A549 (cell line): ENCODE results near the gene KRTAP4-11.

Experiments
- CBX2 ChIP-seq: fragments of 200-600 bp; sonication (generic); IDR thresholded peaks from 2 replicates; pipeline ENCODE4 v1.6.1; 2016; ENCODE audit warnings: low read depth, mild to moderate bottlenecking, borderline replicate concordance
- RCOR1 ChIP-seq: fragments of 150-350 bp; IDR thresholded peaks from 2 replicates; pipeline ENCODE4 v1.6.1; 2014; ENCODE audit warnings: antibody characterized with exemption, low read length, low read depth
- RNF2 ChIP-seq: fragments of 200-600 bp; sonication (generic); IDR thresholded peaks from 2 replicates; pipeline ENCODE4 v1.6.1; 2016; ENCODE audit warnings: low read depth, mild to moderate bottlenecking, antibody characterized with exemption, moderate library complexity, borderline replicate concordance
- TF ChIP-seq, protein P1 (sequence below): fragments of >200 bp; sonication (Bioruptor Twin); formaldehyde crosslinking; IDR thresholded peaks from 3 replicates; pipeline ENCODE4 v1.5.1; 2016

DNA sequence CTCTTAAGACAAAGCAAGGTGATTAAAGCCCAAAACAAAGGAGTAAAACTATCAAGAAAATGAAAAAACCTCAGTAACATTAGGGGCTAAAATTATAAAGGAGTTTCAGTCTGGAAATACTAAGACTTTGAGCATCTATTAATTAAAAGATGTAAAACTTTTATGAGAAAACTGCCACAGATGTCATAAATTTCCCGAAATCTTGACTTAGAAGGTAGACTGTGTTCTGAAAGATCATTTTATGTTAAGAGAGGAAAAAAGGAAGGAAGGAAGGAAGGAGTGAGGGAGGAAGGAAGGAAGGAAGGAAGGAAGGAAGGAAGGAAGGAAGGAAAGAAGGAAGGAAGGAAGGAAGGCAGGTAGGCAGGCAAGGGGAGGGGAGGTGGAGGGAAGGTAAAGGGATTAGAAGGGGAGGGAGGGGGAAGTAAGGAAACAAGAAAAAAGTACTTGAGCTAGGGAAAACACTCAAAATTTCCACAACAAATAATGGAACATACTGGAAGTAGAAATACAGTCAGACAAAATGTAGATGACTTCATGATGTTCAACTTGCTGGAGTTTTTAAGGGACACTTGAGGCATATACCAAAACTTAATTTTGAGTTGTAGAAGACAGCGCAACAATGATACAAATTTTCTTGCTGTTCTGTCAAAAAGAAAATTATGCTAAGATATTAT lies 29.5 kb upstream of the KRTAP4-11 start:
- TF ChIP-seq, protein P1, sequence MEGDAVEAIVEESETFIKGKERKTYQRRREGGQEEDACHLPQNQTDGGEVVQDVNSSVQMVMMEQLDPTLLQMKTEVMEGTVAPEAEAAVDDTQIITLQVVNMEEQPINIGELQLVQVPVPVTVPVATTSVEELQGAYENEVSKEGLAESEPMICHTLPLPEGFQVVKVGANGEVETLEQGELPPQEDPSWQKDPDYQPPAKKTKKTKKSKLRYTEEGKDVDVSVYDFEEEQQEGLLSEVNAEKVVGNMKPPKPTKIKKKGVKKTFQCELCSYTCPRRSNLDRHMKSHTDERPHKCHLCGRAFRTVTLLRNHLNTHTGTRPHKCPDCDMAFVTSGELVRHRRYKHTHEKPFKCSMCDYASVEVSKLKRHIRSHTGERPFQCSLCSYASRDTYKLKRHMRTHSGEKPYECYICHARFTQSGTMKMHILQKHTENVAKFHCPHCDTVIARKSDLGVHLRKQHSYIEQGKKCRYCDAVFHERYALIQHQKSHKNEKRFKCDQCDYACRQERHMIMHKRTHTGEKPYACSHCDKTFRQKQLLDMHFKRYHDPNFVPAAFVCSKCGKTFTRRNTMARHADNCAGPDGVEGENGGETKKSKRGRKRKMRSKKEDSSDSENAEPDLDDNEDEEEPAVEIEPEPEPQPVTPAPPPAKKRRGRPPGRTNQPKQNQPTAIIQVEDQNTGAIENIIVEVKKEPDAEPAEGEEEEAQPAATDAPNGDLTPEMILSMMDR: no peak
- TF ChIP-seq RNF2 (no peak), CBX2 (no peak), RCOR1 (no peak)
